Measurements from ENCODE around the gene BDNF. TPM values are rescaled to one million over a fixed set of nuclear protein-coding genes. Genes with fewer than 3 reads are reported as not detected.

Gene BDNF
- total and polyA plus RNA-seq, 2 experiments from 2014 or later = 0.36 to 0.37 TPM

GRCh38 chr11:27698872-27699241, 1.4 kb downstream of the BDNF start:
- peaks cover 5% of the 10 kb centered on the region for H3K4me1 ChIP-seq (ENCODE audit: low read depth)

GRCh38 chr11:27697679-27698275, 2.5 kb downstream of the BDNF start:
- H3K27ac ChIP-seq = no peak overlapping the region
- no peaks in the 10 kb centered on the region for H3K36me3 ChIP-seq
- no peak overlapping the region for H3K4me3 ChIP-seq
- peaks cover 5% of the 10 kb centered on the region for H3K4me1 ChIP-seq (ENCODE audit: low read depth)
- no peaks in the 10 kb centered on the region for H3K9me3 ChIP-seq (ENCODE audit: low read depth)
- peaks cover 68% of the 10 kb centered on the region for H3K27me3 ChIP-seq
- DNase-seq (ENCODE audit: low read depth in 1 of 2, low spot score in 1 of 2) = peak in 1 of 2 donors; percentile 33
- TF ChIP-seq, protein P1, sequence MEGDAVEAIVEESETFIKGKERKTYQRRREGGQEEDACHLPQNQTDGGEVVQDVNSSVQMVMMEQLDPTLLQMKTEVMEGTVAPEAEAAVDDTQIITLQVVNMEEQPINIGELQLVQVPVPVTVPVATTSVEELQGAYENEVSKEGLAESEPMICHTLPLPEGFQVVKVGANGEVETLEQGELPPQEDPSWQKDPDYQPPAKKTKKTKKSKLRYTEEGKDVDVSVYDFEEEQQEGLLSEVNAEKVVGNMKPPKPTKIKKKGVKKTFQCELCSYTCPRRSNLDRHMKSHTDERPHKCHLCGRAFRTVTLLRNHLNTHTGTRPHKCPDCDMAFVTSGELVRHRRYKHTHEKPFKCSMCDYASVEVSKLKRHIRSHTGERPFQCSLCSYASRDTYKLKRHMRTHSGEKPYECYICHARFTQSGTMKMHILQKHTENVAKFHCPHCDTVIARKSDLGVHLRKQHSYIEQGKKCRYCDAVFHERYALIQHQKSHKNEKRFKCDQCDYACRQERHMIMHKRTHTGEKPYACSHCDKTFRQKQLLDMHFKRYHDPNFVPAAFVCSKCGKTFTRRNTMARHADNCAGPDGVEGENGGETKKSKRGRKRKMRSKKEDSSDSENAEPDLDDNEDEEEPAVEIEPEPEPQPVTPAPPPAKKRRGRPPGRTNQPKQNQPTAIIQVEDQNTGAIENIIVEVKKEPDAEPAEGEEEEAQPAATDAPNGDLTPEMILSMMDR (IDR thresholded peaks at IDR 0.05; ENCODE audit: low read depth, low read length) = no peak

More at GRCh38 chr11:27698872-27699241, 1.4 kb downstream of the BDNF start:
- TF ChIP-seq, protein P1 (IDR thresholded peaks at IDR 0.05; ENCODE audit: low read depth, low read length) = peak; percentile 69
- Histone ChIP-seq H3K27ac (no peak overlapping the region), H3K4me3 (peak overlapping the region; percentile 42), H3K36me3 (no peaks in the 10 kb centered on the region), H3K27me3 (peaks cover 79% of the 10 kb centered on the region), H3K9me3 (ENCODE audit: low read depth) (no peaks in the 10 kb centered on the region)
- peak; percentile 88 to 96 for DNase-seq (ENCODE audit: low read depth in 1 of 2, low spot score in 1 of 2)

DNA sequence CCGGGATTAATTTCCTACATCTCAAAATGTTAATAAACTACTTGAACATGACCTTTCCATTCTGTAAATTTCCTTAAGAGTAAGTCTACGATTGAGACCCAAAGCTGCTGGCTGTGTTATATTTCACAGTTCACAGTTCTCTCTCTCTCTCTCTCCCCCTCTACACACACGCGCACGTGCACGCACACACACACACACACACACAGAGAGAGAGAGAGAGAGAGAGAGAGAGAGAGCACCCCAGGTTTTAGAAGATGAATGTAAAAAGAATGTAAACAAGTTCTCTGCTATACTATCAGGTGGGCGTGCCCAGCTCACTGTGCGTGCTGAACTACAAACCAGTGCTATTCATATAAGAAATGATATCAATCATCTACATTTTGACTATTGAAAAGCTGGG, 3.3 kb downstream of the BDNF start:
- Histone ChIP-seq H3K4me1 (ENCODE audit: low read depth) (peaks cover 5% of the 10 kb centered on the region), H3K9me3 (ENCODE audit: low read depth) (no peaks in the 10 kb centered on the region), H3K27me3 (peaks cover 60% of the 10 kb centered on the region), H3K27ac (no peak overlapping the region), H3K36me3 (no peaks in the 10 kb centered on the region), H3K4me3 (no peak overlapping the region)
- DNase-seq (ENCODE audit: low read depth in 1 of 2, low spot score in 1 of 2) = no peak
- TF ChIP-seq, protein P1 (IDR thresholded peaks at IDR 0.05; ENCODE audit: low read depth, low read length) = no peak

DNA sequence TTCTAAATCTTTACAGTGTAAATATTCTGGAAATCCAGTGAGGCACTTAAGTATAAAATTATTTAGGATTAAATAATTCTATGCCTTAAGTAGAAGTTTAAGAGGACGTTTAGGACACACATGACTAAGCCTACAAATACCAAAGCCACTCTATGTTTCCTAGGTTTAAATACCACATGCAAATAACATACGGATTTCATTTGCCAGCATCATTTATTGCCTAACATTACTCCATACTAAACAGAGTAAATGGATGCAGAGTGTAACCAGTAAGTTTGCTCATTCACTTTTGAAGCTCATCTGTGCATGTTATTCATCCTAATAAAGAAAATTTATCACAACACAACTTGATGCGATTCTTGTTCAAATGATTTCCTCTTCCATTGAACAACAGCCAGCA, 4.1 kb downstream of the BDNF start:
- no peak for DNase-seq (ENCODE audit: low read depth in 1 of 2, low spot score in 1 of 2)
- Histone ChIP-seq H3K9me3 (ENCODE audit: low read depth) (no peaks in the 10 kb centered on the region), H3K27me3 (peaks cover 52% of the 10 kb centered on the region), H3K4me1 (ENCODE audit: low read depth) (peaks cover 5% of the 10 kb centered on the region), H3K27ac (no peak overlapping the region), H3K36me3 (no peaks in the 10 kb centered on the region), H3K4me3 (no peak overlapping the region)
- TF ChIP-seq, protein P1 (IDR thresholded peaks at IDR 0.05; ENCODE audit: low read depth, low read length) = no peak

DNA sequence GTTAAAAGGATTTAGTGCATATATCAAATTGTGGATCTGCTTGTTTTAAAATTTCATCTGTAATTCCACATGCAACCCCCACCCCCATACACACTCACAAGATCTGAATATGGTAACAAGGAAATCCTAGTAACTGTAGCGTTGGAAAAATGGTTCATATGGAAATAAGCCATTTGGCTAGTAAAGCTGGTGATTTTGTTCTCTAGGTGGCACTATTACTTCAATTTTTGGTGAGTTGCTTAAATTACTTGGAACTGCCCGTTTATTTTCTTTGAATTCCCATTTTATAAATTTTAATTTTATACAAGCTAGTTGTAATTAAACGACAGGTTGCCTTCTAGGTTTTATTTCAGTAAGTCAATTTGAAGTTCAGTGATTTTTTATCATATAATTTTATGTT, 5.3 kb downstream of the BDNF start:
- H3K4me3 ChIP-seq = no peak overlapping the region
- H3K4me1 ChIP-seq (ENCODE audit: low read depth) = peaks cover 5% of the 10 kb centered on the region
- DNase-seq (ENCODE audit: low read depth in 1 of 2, low spot score in 1 of 2) = peak in 1 of 2 donors; percentile 62
- H3K27me3 ChIP-seq = peaks cover 40% of the 10 kb centered on the region
- no peaks in the 10 kb centered on the region for H3K36me3 ChIP-seq
- H3K9me3 ChIP-seq (ENCODE audit: low read depth) = no peaks in the 10 kb centered on the region
- TF ChIP-seq, protein P1 (IDR thresholded peaks at IDR 0.05; ENCODE audit: low read depth, low read length) = peak; percentile 47
- no peak overlapping the region for H3K27ac ChIP-seq
